GM19025 (cell line): ENCODE measurements around the gene TLR8.
"Not testable (repeated sequence)": the region's sequence is repeated elsewhere in the genome, so short reads cannot be mapped to it uniquely, and the experiment has no call there.

Experiments
- ATAC-seq: cut with Tn5 transposase; IDR thresholded peaks from one replicate; pipeline ENCODE4 v1.9.1; 2021; ENCODE audit warnings: mild to moderate bottlenecking, low read depth, moderate library complexity; ENCODE audit not compliant: unreplicated experiment

Gene TLR8

GRCh38 chrX:12962041-12962504 is 55.7 kb downstream of the TLR8 start:
- ATAC-seq, result no peak

- not testable (repeated sequence) for ATAC-seq
These were observed 56.9 kb downstream of the TLR8 start for GRCh38 chrX:12963210-12963850.

DNA sequence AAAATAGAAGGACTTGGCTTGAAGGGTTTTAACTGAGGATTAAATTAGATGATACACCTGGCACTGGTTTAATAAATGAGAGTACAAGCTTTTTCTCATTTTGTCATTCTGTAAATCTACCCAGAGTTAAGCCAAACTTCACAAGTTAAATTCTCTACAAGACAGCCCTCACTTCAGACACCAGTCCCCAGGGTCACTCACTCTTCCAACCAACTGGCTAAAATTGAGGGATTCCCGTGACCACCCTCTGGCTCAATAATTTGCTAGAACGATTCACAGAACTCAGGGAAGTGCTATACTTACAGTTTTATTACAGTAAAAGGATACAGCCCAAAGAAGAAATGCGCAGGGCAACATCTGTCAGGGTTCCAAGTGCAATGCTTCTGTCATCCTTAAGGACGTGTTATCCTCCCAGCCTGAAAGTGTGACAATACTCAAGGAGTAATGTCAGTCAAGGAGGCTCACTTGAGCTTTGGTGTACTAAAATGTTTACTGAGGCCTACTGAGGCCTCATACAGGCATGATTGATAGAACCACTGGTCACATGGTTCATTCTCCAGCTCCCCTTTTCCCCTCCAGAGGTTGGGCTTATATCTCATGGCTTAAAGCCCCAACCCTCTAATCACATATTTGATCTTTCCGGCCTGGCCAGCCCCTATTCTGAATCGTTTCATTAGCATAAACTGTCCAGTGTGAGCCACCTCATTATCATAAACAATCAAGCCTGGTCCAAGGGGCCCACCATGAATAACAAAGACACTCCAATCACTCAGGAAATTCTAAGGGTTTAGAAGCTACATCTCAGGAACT is 58.9 kb downstream of the TLR8 start:
- ATAC-seq, result no peak

- no peak for ATAC-seq
These were observed 59.7 kb downstream of the TLR8 start for GRCh38 chrX:12966151-12966550.

DNA sequence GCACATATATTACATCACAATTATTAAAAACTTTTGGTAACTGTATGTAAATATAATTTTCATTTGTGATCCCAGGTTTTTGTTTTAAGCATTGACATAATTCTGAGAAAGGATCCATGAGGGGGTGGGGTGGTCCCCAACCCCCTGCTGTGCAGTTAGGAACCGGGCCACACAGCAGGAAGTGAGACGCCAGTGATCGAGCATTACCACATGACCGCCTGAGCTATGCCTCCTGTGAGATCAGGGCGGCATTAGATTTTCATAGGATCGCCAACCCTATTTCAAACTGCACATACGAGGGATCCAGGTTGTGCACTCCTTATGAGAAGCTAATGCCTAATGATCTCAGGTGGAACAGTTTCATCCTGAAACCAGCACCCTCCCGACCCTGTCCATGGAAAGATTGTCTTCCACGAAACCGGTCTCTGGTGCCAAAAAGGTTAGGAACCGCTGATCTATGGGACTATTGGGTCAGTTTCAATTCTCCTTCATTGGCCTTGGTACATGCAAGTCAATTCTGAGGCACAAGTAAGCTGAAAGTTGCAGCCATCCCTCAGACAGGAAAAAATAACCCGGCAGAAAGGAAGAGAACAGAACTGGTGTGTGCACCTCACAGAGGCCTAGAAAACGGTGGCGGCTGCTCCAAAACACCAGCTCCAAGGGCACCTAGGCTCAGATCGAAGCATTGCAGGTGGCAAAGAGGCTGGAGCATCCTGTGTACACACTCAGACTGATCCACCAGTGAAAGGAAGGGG is 61.5 kb downstream of the TLR8 start:
- no peak for ATAC-seq

DNA sequence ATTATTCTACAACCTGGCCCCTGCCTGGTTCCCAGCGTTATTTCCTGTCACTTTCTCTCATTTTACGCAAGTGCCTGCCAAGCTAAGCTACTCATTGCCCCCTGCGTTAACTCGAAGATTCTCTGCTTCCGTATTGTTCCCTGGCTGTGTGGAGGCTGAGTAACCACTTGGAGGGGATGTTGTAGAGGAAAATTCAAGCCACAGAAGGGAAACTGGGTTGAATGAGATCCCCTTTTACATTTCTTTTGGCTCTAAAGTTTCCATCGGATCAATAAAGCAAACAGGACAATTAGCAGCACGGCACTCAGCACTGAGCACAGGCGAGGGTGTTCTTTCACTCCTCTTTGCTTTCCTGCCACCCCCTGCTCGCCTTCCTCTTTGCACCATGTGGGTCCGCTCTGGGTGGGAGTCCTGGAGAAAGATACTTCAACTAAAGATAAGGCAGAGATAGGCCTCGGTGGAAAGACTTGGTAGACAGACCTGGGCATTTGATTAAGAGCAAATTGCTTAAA is 64.3 kb downstream of the TLR8 start:
- ATAC-seq, result no peak

DNA sequence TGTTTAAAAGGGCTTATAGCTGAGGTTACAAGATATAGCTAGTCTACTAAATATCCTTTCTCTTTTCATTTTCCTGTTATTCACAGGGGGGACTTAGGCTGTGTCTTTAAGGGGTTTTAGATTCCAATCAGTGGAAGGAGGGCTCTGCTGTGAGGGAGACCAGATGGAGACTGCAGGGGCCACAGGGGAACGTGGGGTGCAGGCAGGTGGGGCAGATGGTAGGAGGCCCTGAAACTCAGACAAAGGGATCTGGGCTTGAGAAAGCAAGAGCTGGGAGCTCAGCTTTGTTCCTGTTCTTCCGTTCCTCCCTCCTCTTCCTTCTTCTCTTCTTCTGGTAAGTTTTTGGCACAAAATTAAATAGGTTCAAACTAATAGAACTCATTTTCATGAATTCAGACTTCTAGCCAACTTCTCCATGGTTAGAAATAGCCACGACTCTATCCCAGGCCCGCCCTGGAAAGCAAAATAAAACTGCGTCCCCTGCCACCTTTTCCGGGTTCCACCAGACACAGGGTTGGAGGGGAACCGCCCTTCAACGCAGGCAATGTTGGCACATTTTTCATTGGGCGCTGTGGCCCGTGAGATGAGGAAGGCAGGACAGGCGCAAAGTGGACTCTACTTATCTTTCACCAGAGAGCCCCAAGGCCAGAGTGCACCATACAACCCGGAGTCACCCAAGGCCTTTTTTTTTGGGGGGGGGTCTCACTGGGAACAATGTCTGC is 65.0 kb downstream of the TLR8 start:
- no peak for ATAC-seq

DNA sequence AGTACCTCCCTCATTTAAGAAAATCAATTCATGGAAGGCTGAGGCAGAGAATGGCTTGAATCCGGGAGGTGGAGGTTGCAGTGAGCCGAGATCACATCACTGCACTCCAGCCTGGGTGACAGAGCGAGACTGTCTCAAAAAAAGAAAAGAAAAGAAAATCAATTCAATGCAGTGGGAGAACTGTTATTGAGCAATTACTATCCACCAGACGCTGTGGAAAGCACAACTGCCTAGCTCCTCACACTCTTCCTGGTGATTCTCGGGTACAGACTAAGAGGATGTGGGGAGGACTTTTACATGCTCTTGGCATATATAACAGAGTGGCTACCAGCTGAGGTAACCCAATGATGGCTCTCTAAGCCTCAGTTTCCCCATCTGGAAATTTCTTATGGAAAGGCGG is 65.8 kb downstream of the TLR8 start:
- ATAC-seq, result no peak
